ENCODE results near the gene MSTN. TPM values are rescaled to one million over a fixed set of nuclear protein-coding genes. Genes with fewer than 3 reads are reported as not detected.

The MSTN gene
- total RNA-seq, 1 donor, result not detected

- Histone ChIP-seq H3K27ac (ENCODE audit: low read depth, low read length) (no peak overlapping the region), H3K36me3 (ENCODE audit: insufficient read depth, low read length) (no peaks in the 10 kb centered on the region), H3K4me3 (ENCODE audit: insufficient read depth, low read length) (no peak overlapping the region), H3K4me1 (ENCODE audit: insufficient read depth, low read length) (peaks cover 18% of the 10 kb centered on the region), H3K79me2 (ENCODE audit: insufficient read depth, low read length) (no peaks in the 10 kb centered on the region), H3K27me3 (ENCODE audit: insufficient read depth, low read length) (no peaks in the 10 kb centered on the region), H2AFZ (ENCODE audit: low read length) (no peak overlapping the region), H3K4me2 (ENCODE audit: insufficient read depth, low read length) (no peak overlapping the region), H4K20me1 (ENCODE audit: insufficient read depth, low read length) (no peaks in the 10 kb centered on the region), H3K9me3 (ENCODE audit: low read depth, low read length) (no peaks in the 10 kb centered on the region)
- DNase-seq (ENCODE audit: insufficient read length, low spot score, missing footprints), result no peak
- no peak for TF ChIP-seq CTCF (IDR thresholded peaks at IDR 0.05; ENCODE audit: extremely low read depth, low read depth, low read length)
Measured at GRCh38 chr2:190107409-190107808, 44.9 kb upstream of the MSTN start.

GRCh38 chr2:190106783-190107182 is 44.3 kb upstream of the MSTN start:
- Histone ChIP-seq H2AFZ (ENCODE audit: low read length) (no peak overlapping the region), H3K27ac (ENCODE audit: low read depth, low read length) (no peak overlapping the region), H3K4me3 (ENCODE audit: insufficient read depth, low read length) (no peak overlapping the region), H3K9me3 (ENCODE audit: low read depth, low read length) (no peaks in the 10 kb centered on the region), H3K4me2 (ENCODE audit: insufficient read depth, low read length) (no peak overlapping the region), H3K36me3 (ENCODE audit: insufficient read depth, low read length) (no peaks in the 10 kb centered on the region), H3K4me1 (ENCODE audit: insufficient read depth, low read length) (peaks cover 18% of the 10 kb centered on the region), H4K20me1 (ENCODE audit: insufficient read depth, low read length) (no peaks in the 10 kb centered on the region), H3K27me3 (ENCODE audit: insufficient read depth, low read length) (no peaks in the 10 kb centered on the region), H3K79me2 (ENCODE audit: insufficient read depth, low read length) (no peaks in the 10 kb centered on the region)
- no peak for DNase-seq (ENCODE audit: insufficient read length, low spot score, missing footprints)
- TF ChIP-seq CTCF (IDR thresholded peaks at IDR 0.05; ENCODE audit: extremely low read depth, low read depth, low read length), result no peak

GRCh38 chr2:190105554-190105953 is 43.0 kb upstream of the MSTN start:
- H3K4me1 ChIP-seq (ENCODE audit: insufficient read depth, low read length), result peaks cover 12% of the 10 kb centered on the region
- DNase-seq (ENCODE audit: insufficient read length, low spot score, missing footprints), result no peak

GRCh38 chr2:190103144-190103543 is 40.6 kb upstream of the MSTN start:
- no peaks in the 10 kb centered on the region for H3K27me3 ChIP-seq (ENCODE audit: insufficient read depth, low read length)
- DNase-seq (ENCODE audit: insufficient read length, low spot score, missing footprints), result no peak
- no peaks in the 10 kb centered on the region for H3K36me3 ChIP-seq (ENCODE audit: insufficient read depth, low read length)
- H2AFZ ChIP-seq (ENCODE audit: low read length), result no peak overlapping the region
- H3K9me3 ChIP-seq (ENCODE audit: low read depth, low read length), result no peaks in the 10 kb centered on the region
- no peak overlapping the region for H3K4me2 ChIP-seq (ENCODE audit: insufficient read depth, low read length)
- H3K27ac ChIP-seq (ENCODE audit: low read depth, low read length), result no peak overlapping the region
- H3K79me2 ChIP-seq (ENCODE audit: insufficient read depth, low read length), result no peaks in the 10 kb centered on the region
- H3K4me1 ChIP-seq (ENCODE audit: insufficient read depth, low read length), result no peaks in the 10 kb centered on the region
- H3K4me3 ChIP-seq (ENCODE audit: insufficient read depth, low read length), result no peak overlapping the region
- no peaks in the 10 kb centered on the region for H4K20me1 ChIP-seq (ENCODE audit: insufficient read depth, low read length)
- TF ChIP-seq CTCF (IDR thresholded peaks at IDR 0.05; ENCODE audit: extremely low read depth, low read depth, low read length), result no peak

More at GRCh38 chr2:190105554-190105953, 43.0 kb upstream of the MSTN start:
- no peak for TF ChIP-seq CTCF (IDR thresholded peaks at IDR 0.05; ENCODE audit: extremely low read depth, low read depth, low read length)
- no peaks in the 10 kb centered on the region for H3K36me3 ChIP-seq (ENCODE audit: insufficient read depth, low read length)
- no peaks in the 10 kb centered on the region for H4K20me1 ChIP-seq (ENCODE audit: insufficient read depth, low read length)
- no peaks in the 10 kb centered on the region for H3K27me3 ChIP-seq (ENCODE audit: insufficient read depth, low read length)
- no peaks in the 10 kb centered on the region for H3K79me2 ChIP-seq (ENCODE audit: insufficient read depth, low read length)
- H3K4me3 ChIP-seq (ENCODE audit: insufficient read depth, low read length), result no peak overlapping the region
- H3K27ac ChIP-seq (ENCODE audit: low read depth, low read length), result no peak overlapping the region
- no peak overlapping the region for H3K4me2 ChIP-seq (ENCODE audit: insufficient read depth, low read length)
- H3K9me3 ChIP-seq (ENCODE audit: low read depth, low read length), result no peaks in the 10 kb centered on the region
- no peak overlapping the region for H2AFZ ChIP-seq (ENCODE audit: low read length)

Measured in osteoblast (primary cell).